ENCODE results near the gene MORN1.

GRCh38 chr1:2356911-2357845 lies 34.2 kb downstream of the MORN1 start:
- TF ChIP-seq SIN3A (conservative IDR thresholded peaks at IDR 0.05 in 1 of 2, IDR thresholded peaks at IDR 0.05 in 1 of 2; ENCODE audit: low read depth in 1 of 2, low read length in 2 of 2) (no peak), NRF1 (IDR thresholded peaks at IDR 0.05; ENCODE audit: low read depth, low read length) (no peak), EZH2 (IDR thresholded peaks at IDR 0.05; ENCODE audit: low read depth, low read length, severe bottlenecking) (no peak), GABPA (IDR thresholded peaks at IDR 0.05; ENCODE audit: borderline replicate concordance, insufficient read depth, low read length) (no peak), POLR2A (IDR thresholded peaks at IDR 0.05; ENCODE audit: control extremely low read depth in 1 of 2, low read depth in 2 of 2, low read length in 2 of 2) (no peak), HDAC2 (IDR thresholded peaks at IDR 0.05; ENCODE audit: borderline replicate concordance in 1 of 2, low read depth in 2 of 2, low read length in 2 of 2) (no peak)

All from H1 (cell line).